Amniotic stem cell (primary cell): ENCODE results near the gene HNMT.
"Not testable (repeated sequence)": the region's sequence is repeated elsewhere in the genome, so short reads cannot be mapped to it uniquely, and the experiment has no call there.

ENCODE experiments used
- DNase-seq: peaks from one replicate; lab custom pipeline; 2025; lab: John Stamatoyannopoulos, UW

Gene HNMT

GRCh38 chr2:137964066-137964858 lies at the start of gene HNMT:
HNMT (plus strand) TSS chr2:137964473; CDS start chr2:137964492, 19 bp downstream.
- peak; percentile 1 for DNase-seq

- no peak for DNase-seq
Observed at GRCh38 chr2:137921105-137921880, 43.0 kb upstream of the HNMT start.

DNA sequence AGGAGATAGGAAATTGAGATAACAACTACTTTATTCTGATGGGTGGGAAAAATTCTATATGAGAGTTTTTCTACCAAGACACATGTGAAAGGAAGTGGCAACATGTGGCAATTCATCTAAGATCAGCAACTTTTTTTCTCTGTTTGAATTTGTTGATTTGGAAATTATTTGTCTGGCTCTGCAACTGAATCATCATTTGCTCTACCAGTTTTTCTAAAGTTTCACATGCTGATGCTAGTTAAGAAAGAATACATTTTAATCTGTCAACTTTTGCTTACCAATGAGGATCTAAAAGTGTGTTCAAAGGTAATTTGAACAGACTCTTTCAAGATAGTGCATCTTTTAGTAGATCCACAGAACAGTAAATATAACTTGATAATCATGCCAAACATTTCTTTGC lies 42.1 kb upstream of the HNMT start:
- not testable (repeated sequence) for DNase-seq

- no peak for DNase-seq
Observed at GRCh38 chr2:137924019-137924418, 40.3 kb upstream of the HNMT start.

DNA sequence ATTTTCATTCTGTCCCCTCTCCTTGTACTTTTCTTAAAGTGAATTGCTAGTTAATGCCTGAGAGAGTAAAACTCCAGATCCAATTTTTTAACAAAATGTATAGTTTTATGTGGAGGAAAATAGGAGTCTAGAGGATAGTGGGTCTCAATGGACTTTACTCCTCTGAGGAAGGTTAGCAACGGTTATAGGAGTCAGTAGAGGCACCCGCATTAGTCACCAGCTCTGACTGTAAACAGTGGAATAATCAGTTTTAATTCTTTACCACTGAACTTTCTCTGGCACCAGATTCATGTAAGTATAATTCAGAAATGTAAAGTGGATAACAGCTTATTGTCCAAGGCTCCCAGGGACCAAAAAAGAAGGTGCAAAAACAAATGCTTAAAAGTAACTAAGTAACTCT lies 38.7 kb upstream of the HNMT start:
- no peak for DNase-seq

GRCh38 chr2:137927846-137928245 lies 36.4 kb upstream of the HNMT start:
- no peak for DNase-seq

DNA sequence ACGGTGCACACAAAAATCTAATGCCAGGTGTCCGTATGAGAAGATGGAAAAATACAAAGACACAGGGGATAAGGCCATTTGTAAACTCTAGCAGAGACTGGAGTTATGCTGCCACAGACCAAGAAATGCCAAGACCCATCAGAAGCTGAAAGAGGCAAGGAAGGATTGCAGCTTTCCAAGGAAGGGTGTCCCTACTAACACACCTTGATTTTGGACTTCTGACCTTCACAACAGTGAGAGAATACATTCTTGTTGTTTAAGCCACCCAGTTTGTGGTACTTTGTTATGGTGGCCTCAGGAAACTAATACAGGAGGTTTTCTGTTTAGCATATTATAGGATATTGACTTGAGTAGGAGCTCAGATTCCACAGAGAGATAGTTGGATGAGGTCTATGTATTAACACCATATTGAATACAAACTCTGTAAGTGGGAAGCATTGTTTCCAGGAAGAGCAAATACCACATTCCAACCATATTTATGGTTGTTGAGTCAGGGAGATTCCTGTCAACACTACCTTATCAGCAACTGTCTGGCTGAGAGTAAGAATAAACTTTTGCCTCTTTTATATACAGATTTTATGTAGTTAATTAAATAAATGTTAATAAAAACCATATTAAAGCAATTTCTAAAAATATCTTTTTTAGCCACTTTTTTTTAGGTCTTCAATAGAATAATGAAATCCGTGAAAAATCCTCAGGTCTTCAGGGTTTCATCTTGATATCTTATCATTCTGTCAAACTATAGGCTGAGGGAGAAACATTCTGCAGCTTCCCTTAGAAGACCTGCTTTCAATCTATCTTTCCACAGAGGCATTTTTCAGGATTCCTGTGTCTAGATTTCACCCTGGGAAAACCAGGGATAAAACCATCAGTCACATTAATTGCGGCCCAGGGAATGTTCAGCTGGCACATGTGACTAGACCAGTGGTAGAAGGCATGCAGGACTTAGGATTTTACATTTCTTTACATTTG lies 35.4 kb upstream of the HNMT start:
- DNase-seq = no peak

- no peak for DNase-seq
Observed at GRCh38 chr2:137929519-137929916, 34.8 kb upstream of the HNMT start.

DNA sequence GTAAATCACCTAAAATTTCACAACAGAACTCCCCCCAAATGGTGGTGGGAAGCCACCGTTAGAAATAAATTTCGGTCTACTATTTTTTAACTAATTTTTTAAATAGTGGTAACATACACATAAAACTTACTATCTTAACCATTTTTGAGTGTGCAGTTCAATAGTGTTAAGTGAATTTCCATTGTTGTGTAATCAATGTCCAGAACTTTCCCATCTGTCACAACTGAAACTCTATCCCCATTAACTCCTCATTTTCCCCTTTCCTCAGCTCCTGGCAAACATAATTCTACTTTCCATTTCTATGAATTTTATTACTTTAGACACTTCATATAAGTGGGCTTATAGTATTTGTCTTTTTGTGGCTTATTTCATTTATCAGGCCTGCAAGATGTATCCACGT lies 34.1 kb upstream of the HNMT start:
- no peak for DNase-seq

GRCh38 chr2:137935591-137935990 lies 28.7 kb upstream of the HNMT start:
- no peak for DNase-seq

DNA sequence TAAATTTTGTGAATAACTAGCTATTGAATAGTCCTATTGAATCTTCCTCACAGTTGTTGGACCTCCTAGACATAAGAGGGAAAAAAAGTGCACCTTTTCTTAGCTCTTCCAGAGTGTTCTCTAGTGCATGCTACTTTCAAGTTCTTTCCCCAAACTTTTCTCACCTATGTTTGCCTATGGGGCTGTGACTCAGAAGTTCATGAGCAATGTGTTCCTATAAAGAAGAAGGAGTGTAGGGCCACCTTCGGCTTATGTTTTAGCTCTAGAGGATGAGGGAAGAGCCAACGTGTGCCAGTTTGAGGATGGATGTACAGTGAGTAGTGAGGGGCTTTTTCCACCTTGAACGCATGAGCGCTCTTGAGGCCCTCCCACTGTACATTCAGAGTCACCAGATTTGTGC lies 27.0 kb upstream of the HNMT start:
- no peak for DNase-seq

DNA sequence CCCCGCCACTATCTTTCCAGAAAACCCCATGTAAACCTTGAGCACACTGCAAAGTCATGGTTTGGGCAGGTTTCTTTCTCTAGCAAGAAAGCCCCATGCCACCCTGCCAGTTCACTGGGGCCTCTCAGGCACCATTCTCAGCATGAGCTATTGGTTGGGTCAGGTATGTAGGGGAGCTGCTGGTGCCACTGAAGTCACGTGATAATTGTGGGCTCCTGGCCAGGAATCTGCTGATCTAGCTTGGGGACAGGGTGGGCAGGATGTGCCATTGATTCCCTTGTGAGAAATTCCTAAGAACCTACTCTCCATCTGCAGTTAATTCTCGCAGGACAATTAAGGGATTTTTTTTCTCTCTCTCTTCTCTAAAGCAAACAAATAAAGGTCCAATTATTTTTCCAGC lies 26.5 kb upstream of the HNMT start:
- DNase-seq = no peak

DNA sequence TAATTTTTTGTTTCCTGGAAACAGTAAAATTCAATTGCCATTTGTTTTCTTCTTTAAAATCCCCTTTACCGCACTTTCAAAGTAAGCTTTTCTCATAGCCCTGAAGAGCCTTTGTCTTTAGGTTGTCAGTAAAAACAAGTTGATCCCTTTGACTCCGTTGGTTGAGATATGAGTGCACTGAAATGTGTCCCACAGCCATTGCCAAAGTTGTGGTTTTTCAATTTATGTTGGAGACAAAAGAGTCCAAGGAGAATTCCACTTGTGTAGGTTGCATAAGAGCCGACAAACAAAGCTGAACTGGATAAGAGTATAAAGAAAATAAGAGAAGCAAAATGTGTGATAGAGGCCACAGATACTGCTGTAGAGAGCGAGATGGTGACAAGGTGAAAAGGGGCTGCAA lies 26.1 kb upstream of the HNMT start:
- no peak for DNase-seq

DNA sequence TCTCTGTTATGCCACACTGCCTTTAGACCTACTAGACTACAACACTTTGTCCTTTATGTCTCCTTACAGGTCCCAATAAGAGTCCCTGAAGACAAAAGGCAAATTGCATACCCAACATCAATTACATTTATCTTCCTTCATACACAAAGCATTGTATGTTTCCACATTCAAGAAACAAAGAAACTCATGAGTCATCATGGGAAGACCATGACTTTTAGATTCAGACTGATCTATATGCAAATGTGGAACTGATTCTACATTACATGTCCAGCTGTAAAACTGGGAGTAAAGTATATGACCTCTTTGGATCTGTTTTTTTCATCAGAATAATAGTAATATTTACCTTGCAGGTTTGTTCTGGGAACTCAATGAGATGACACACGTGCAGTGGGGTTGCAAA lies 25.2 kb upstream of the HNMT start:
- DNase-seq = no peak

- DNase-seq = no peak
Observed at GRCh38 chr2:137940154-137940553, 24.1 kb upstream of the HNMT start.

DNA sequence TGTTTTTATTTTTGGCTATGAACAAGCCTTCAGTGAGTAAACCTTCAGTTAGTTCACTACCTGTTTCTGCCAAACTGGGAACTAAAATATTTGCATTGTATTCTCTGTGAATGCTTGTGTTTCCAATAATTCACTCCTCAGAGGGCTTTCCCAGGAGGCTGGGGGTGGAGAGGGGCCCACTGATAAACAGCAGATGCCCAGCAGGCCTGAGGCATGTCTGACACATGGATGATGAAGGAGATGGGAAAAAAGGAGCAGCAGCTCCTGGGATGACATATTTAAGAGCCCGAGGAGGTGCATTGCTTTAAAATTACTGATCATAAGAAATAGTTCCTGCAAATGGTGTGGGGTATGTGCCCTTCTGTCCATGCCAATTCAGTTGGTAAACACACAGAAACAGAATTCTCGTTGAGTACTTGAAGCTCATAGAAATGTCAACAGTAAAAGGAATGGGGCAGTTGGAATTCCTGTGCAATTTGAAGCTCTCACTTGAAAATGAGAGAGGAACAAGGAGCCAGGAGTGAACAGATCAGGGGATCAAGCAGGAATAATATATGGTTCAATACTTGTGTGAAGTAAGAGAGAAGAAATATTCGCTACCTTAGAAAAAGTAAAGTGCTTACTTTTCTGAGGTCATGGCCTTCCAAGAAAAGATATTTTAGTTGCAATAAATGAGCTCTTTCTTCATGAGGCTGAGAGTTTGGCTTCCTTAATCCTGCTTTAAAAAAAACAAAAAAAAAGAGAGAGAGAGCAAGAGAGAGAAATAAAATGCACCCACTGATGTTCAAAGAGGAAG lies 22.0 kb upstream of the HNMT start:
- no peak for DNase-seq

DNA sequence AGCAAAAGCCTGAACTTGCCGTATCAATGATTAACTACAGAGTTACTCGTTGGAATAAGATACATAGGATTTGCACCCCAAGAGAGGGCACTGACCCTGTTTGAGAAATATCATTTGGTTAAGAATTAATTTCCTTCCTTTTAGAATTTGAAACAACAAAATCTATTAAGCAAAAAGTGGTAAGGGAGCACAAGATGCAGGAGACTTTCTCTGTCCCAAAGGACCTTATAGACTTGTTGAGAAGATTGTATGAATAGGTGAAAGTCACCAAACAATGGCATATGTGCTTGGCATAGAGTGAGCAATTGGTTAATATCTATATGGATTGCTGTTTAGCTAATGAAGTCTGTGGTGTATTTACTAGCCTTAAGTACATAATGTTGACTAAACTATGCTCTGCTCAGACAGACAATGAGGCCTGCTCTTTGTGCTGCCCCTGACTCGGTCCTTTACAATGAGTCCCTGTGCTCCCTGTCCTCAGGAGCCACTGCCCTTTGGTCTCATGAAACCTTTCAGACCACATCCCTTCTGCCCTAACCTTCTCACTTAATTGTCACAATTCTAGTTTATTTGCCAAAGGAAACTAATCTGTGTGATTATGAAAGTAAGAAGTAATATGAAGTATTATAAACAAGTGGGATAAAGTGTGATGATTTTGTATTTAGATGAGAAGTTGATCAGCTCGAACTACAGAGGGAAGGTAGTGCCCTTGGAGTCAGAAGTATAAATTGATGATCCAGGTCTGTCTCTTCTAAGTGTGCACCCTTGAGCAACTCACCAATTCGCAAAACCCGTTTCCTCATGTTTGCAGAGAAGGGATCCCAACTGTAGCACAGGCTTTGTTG lies 21.2 kb upstream of the HNMT start:
- DNase-seq = no peak

DNA sequence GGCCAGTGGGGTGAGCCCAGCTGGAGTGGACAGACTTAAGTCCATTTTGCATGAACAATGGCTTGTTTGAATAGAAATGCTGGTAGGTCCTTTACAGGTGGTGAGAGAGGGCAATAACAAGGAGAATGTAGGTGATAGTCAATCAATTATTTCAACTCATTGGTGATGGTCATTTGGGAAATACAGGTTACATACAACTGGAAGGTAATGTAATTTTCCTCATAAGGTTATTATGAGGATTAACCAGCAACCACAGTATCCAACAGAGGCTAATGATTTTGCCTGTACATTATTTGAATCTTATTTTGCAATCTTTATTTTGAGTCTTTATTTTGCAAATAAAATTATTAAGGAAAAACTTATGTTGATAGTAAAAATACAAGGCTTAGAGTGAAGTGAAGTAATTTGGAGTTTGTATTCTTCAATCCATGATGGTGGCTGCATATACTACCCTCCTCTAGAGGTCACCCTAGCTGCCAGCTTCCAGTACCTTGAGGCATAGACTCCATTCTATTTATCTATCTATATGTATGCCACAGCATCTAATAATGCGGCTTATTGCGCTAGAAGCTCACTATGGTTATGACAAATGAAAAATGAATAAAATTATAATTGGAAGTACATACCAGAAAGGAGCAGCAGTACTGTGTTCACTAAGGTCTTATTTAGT lies 20.5 kb upstream of the HNMT start:
- DNase-seq = no peak

DNA sequence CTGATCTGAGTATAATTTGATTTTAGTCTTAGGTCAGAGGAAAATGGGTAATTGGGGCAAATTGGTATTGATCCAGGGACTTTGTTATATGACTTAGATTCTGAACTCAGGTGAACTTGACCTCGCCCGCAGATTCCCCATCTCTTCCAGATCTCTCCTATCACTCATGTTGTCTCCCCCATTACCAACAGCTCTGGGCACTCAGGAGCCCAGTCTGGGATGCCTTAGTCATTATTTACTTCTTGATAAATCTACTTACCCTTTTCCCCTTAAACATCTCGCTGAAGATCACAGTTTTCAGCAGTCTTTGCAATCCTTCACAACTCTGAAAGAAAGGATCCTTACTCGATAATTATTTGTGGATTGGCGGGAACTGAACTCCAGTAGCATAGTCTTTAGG lies 19.6 kb upstream of the HNMT start:
- DNase-seq = no peak

DNA sequence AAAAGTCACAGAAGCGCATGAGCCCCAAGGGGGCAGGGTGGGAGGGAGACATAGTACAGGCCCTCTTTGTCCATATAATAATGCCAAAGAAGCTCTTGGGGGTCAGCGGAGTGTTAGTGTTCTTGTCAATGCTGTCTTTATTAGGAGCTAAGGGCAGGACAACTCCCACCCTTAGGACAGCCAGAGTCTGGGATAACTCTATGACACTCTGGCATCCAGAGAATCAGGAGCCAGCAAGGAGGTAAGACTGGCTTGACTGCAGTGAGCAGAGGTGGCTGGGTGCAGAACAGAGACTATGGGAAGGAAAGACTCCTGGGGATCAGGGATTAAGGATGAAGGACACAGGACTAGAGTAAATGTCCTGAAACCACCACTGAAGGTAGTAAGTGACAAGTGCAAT lies 19.0 kb upstream of the HNMT start:
- no peak for DNase-seq
